ENCODE data around the gene OPRM1. TPM values are rescaled to one million over a fixed set of nuclear protein-coding genes. Genes with fewer than 3 reads are reported as not detected.

The OPRM1 gene
- total RNA-seq, 1 experiment from 2014 or later: not detected

GRCh38 chr6:154123155-154123956, 84.3 kb downstream of the OPRM1 start:
- peaks cover 5% of the 10 kb centered on the region for H3K4me1 Mint-ChIP-seq (ENCODE audit: insufficient read depth, unreplicated experiment)
- ChIA-PET CTCF (interaction anchor here (0.7 to 0.8 kb wide), 2 partner anchors 28 to 246 kb away, joined by 3 read pairs; no protein-coding TSS in a partner anchor), POLR2A (no interaction called here)
- no peaks in the 10 kb centered on the region for H3K36me3 Mint-ChIP-seq (ENCODE audit: insufficient read depth, unreplicated experiment)
- no peak for DNase-seq (ENCODE audit: unreplicated experiment)
- TF ChIP-seq CTCF (IDR thresholded peaks at IDR 0.05; ENCODE audit: unreplicated experiment): no peak
- no peaks in the 10 kb centered on the region for H3K27me3 Mint-ChIP-seq (ENCODE audit: insufficient read depth, unreplicated experiment)
- intact Hi-C loops (cut with micrococcal nuclease): no loop called here
- no peak overlapping the region for H3K27ac Mint-ChIP-seq (ENCODE audit: low read depth, unreplicated experiment)
- no peaks in the 10 kb centered on the region for H3K9me3 Mint-ChIP-seq (ENCODE audit: unreplicated experiment)
- no peak overlapping the region for H3K4me3 Mint-ChIP-seq (ENCODE audit: unreplicated experiment)
- no TSS peak for BruUV-seq (replicated peaks)

- Mint-ChIP-seq H3K27ac (ENCODE audit: low read depth, unreplicated experiment) (no peak overlapping the region), H3K36me3 (ENCODE audit: insufficient read depth, unreplicated experiment) (no peaks in the 10 kb centered on the region), H3K9me3 (ENCODE audit: unreplicated experiment) (no peaks in the 10 kb centered on the region), H3K4me3 (ENCODE audit: unreplicated experiment) (no peak overlapping the region), H3K4me1 (ENCODE audit: insufficient read depth, unreplicated experiment) (peaks cover 5% of the 10 kb centered on the region), H3K27me3 (ENCODE audit: insufficient read depth, unreplicated experiment) (no peaks in the 10 kb centered on the region)
- no peak for TF ChIP-seq CTCF (IDR thresholded peaks at IDR 0.05; ENCODE audit: unreplicated experiment)
- CTCF ChIA-PET: no interaction called here
- intact Hi-C loops (cut with micrococcal nuclease): no loop called here
- BruUV-seq (replicated peaks): no TSS peak
- no peak for DNase-seq (ENCODE audit: unreplicated experiment)
- POLR2A ChIA-PET: no interaction called here
These were observed 86.4 kb downstream of the OPRM1 start for GRCh38 chr6:154125421-154125820.

- Mint-ChIP-seq H3K9me3 (ENCODE audit: unreplicated experiment) (no peaks in the 10 kb centered on the region), H3K4me1 (ENCODE audit: insufficient read depth, unreplicated experiment) (peaks cover 2% of the 10 kb centered on the region), H3K36me3 (ENCODE audit: insufficient read depth, unreplicated experiment) (no peaks in the 10 kb centered on the region), H3K27me3 (ENCODE audit: insufficient read depth, unreplicated experiment) (no peaks in the 10 kb centered on the region), H3K4me3 (ENCODE audit: unreplicated experiment) (no peak overlapping the region), H3K27ac (ENCODE audit: low read depth, unreplicated experiment) (no peak overlapping the region)
- CTCF ChIA-PET: no interaction called here
- intact Hi-C loops (cut with micrococcal nuclease): no loop called here
- BruUV-seq (replicated peaks): no TSS peak
- no peak for DNase-seq (ENCODE audit: unreplicated experiment)
- TF ChIP-seq CTCF (IDR thresholded peaks at IDR 0.05; ENCODE audit: unreplicated experiment): no peak
- POLR2A ChIA-PET: no interaction called here
These were observed 88.6 kb downstream of the OPRM1 start for GRCh38 chr6:154127657-154128056.

- no peak overlapping the region for H3K4me3 Mint-ChIP-seq (ENCODE audit: unreplicated experiment)
- no peak for TF ChIP-seq CTCF (IDR thresholded peaks at IDR 0.05; ENCODE audit: unreplicated experiment)
- H3K4me1 Mint-ChIP-seq (ENCODE audit: insufficient read depth, unreplicated experiment): no peaks in the 10 kb centered on the region
- no TSS peak for BruUV-seq (replicated peaks)
- intact Hi-C loops (cut with micrococcal nuclease): no loop called here
- ChIA-PET CTCF (no interaction called here), POLR2A (no interaction called here)
- no peaks in the 10 kb centered on the region for H3K27me3 Mint-ChIP-seq (ENCODE audit: insufficient read depth, unreplicated experiment)
- no peak overlapping the region for H3K27ac Mint-ChIP-seq (ENCODE audit: low read depth, unreplicated experiment)
- H3K36me3 Mint-ChIP-seq (ENCODE audit: insufficient read depth, unreplicated experiment): no peaks in the 10 kb centered on the region
- DNase-seq (ENCODE audit: unreplicated experiment): no peak
- H3K9me3 Mint-ChIP-seq (ENCODE audit: unreplicated experiment): no peaks in the 10 kb centered on the region
These were observed 95.6 kb downstream of the OPRM1 start for GRCh38 chr6:154134471-154135147.
